Measurements from ENCODE around the gene CUBN.

DNA sequence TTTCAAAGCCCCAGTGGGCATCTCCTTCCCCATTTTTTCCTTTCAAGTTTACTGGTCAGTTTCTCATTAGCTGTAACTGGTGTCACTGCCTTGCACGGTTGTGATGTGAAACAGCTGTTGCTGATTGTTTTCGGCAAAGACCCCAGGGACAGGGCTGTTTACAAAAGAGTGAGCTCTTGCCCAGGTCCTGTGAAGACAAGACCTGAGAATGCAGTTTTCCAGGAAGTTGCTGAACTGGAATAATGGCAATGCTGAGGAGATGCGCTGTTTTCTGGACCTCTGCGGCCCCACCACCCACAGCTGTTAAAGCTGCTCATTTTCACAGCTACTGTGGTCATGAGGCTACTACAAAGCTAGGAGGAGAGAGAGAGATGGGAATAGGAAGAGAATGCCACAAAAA is 195.8 kb downstream of the CUBN start:
- TF ChIP-seq, protein P1, sequence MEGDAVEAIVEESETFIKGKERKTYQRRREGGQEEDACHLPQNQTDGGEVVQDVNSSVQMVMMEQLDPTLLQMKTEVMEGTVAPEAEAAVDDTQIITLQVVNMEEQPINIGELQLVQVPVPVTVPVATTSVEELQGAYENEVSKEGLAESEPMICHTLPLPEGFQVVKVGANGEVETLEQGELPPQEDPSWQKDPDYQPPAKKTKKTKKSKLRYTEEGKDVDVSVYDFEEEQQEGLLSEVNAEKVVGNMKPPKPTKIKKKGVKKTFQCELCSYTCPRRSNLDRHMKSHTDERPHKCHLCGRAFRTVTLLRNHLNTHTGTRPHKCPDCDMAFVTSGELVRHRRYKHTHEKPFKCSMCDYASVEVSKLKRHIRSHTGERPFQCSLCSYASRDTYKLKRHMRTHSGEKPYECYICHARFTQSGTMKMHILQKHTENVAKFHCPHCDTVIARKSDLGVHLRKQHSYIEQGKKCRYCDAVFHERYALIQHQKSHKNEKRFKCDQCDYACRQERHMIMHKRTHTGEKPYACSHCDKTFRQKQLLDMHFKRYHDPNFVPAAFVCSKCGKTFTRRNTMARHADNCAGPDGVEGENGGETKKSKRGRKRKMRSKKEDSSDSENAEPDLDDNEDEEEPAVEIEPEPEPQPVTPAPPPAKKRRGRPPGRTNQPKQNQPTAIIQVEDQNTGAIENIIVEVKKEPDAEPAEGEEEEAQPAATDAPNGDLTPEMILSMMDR (conservative IDR thresholded peaks at IDR 0.05) = no peak
- TF ChIP-seq EZH2 (IDR thresholded peaks at IDR 0.05; ENCODE audit: low read depth) = no peak
